SU-DHL-6 (cell line): ENCODE data around the gene P2RX2.

Experiments used
- H2AFZ ChIP-seq: fragments of 200-600 bp; sonication (generic); 2 replicates; pipeline ENCODE4 v1.6.1; 2014; ENCODE audit warnings: low read depth, mild to moderate bottlenecking, moderate library complexity, mixed read lengths, antibody characterized with exemption, low read length; ENCODE audit not compliant: severe bottlenecking
- H3F3A ChIP-seq: fragments of 200-600 bp; shearing (Covaris generic); 2 replicates; pipeline ENCODE4 v1.6.0; 2016; ENCODE audit warnings: antibody characterized with exemption, mild to moderate bottlenecking; ENCODE audit not compliant: insufficient read depth
- H3K27ac ChIP-seq: fragments of 200-600 bp; sonication (generic); 2 replicates; pipeline ENCODE4 v1.5.1; 2016; ENCODE audit warnings: low read depth, mild to moderate bottlenecking, low read length, moderate library complexity, mixed read lengths
- H3K27me3 ChIP-seq: fragments of 200-600 bp; sonication (generic), shearing (Covaris generic); 2 replicates; pipeline ENCODE4 v1.6.0; 2014; ENCODE audit warnings: mild to moderate bottlenecking, low read length
- H3K36me3 ChIP-seq: fragments of 200-600 bp; sonication (generic); 2 replicates; pipeline ENCODE4 v1.6.1; 2014; ENCODE audit warnings: mild to moderate bottlenecking, low read length, mixed read lengths
- H3K4me2 ChIP-seq: fragments of 300-600, 200-600 bp; shearing (Covaris generic), sonication (generic); 2 replicates; pipeline ENCODE4 v1.6.0; 2014; ENCODE audit warnings: low read length, low read depth, mild to moderate bottlenecking; ENCODE audit not compliant: poor library complexity, severe bottlenecking
- H3K4me3 ChIP-seq: fragments of 200-600 bp; sonication (generic); 2 replicates; pipeline ENCODE4 v1.5.1; 2014; ENCODE audit warnings: antibody characterized with exemption, low read length, mild to moderate bottlenecking, mixed read lengths; ENCODE audit not compliant: insufficient read depth, poor library complexity, severe bottlenecking
- H3K79me2 ChIP-seq: fragments of 200-600 bp; sonication (generic); 2 replicates; pipeline ENCODE4 v1.6.1; 2014; ENCODE audit warnings: mild to moderate bottlenecking, low read length, moderate library complexity; ENCODE audit not compliant: insufficient read depth
- H3K9ac ChIP-seq: fragments of 200-600 bp; sonication (generic); 2 replicates; pipeline ENCODE4 v1.7.0; 2014; ENCODE audit warnings: mild to moderate bottlenecking, low read length
- H3K9me2 ChIP-seq: fragments of 200-600 bp; sonication (generic); replicated peaks from 2 replicates; pipeline ENCODE4 v1.6.1; 2014; ENCODE audit warnings: low read length; ENCODE audit not compliant: insufficient read depth
- H3K9me3 ChIP-seq: fragments of 200-600 bp; sonication (generic); 2 replicates; pipeline ENCODE4 v1.6.1; 2014; ENCODE audit warnings: low read length, mixed read lengths; ENCODE audit not compliant: insufficient read depth
- H4K20me1 ChIP-seq: fragments of 200-600 bp; sonication (generic); 2 replicates; pipeline ENCODE4 v1.6.1; 2014; ENCODE audit warnings: low read depth, mild to moderate bottlenecking, antibody characterized with exemption, low read length, moderate library complexity, mixed read lengths
- EZH2phosphoT487 ChIP-seq: fragments of 200-600 bp; sonication (generic), shearing (Covaris generic); conservative IDR thresholded peaks from 2 replicates; pipeline ENCODE4 v1.6.1; 2018; ENCODE audit warnings: mild to moderate bottlenecking, antibody characterized with exemption, low read length, moderate library complexity, mixed read lengths
- TF ChIP-seq, protein P1 (sequence below): fragments of 200-600 bp; sonication (generic); IDR thresholded peaks from one replicate; pipeline ENCODE4 v1.5.1; 2017; ENCODE audit warnings: antibody characterized with exemption, mild to moderate bottlenecking, low read length, moderate library complexity; ENCODE audit not compliant: insufficient read depth, poor library complexity, severe bottlenecking

The P2RX2 gene

DNA sequence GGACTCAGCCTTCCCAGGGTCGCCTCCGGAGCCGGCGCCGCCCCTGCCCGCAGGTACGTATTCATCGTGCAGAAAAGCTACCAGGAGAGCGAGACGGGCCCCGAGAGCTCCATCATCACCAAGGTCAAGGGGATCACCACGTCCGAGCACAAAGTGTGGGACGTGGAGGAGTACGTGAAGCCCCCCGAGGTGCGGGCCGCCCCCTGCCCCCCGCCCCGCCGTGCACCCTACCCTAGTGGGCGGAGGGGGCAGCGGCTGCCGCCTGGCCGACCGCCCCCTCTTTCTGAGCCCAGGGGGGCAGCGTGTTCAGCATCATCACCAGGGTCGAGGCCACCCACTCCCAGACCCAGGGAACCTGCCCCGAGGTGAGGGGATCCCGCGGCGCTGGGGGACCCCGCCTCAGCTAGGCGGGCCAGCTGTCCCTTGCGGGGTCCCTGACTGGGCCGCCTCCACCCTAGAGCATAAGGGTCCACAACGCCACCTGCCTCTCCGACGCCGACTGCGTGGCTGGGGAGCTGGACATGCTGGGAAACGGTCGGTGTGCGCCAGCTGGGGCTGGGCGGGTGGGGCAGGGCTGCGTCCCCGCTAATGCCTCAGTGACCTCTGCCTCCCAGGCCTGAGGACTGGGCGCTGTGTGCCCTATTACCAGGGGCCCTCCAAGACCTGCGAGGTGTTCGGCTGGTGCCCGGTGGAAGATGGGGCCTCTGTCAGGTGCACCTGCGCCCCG is 973 bp downstream of the P2RX2 start:
- TF ChIP-seq, protein P1, sequence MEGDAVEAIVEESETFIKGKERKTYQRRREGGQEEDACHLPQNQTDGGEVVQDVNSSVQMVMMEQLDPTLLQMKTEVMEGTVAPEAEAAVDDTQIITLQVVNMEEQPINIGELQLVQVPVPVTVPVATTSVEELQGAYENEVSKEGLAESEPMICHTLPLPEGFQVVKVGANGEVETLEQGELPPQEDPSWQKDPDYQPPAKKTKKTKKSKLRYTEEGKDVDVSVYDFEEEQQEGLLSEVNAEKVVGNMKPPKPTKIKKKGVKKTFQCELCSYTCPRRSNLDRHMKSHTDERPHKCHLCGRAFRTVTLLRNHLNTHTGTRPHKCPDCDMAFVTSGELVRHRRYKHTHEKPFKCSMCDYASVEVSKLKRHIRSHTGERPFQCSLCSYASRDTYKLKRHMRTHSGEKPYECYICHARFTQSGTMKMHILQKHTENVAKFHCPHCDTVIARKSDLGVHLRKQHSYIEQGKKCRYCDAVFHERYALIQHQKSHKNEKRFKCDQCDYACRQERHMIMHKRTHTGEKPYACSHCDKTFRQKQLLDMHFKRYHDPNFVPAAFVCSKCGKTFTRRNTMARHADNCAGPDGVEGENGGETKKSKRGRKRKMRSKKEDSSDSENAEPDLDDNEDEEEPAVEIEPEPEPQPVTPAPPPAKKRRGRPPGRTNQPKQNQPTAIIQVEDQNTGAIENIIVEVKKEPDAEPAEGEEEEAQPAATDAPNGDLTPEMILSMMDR = no peak
- TF ChIP-seq EZH2phosphoT487 = no peak
- no peak overlapping the region for H3K4me3 ChIP-seq

DNA sequence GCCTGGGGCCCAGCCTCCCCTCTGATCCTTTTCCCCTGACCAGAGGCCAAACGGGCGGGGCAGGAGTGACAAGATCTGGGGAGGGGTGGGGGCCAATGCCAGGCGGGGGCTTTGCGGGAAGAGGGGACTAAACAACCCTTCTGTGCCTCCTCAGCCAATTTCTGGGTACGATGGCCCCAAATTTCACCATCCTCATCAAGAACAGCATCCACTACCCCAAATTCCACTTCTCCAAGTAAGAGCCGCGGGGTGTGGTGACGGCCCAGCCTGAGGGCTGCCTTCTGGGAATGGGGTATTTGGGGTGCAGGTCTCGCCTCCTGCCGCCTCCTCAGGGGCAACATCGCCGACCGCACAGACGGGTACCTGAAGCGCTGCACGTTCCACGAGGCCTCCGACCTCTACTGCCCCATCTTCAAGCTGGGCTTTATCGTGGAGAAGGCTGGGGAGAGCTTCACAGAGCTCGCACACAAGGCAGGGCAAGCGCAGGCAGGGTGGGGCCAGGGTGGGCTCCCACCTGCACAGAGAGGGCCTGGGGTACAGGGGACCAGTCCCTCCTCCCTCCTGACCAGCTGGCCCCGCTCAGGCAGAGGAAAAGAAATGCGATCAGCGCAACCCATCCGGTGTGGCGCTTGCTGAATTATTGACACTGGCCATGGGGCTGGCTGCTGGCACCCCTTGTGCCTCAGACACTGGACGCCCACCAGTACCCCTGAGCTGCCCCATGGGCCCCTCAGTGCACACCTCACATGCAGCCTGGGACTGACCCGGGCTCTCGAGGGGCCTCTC is 1.7 kb downstream of the P2RX2 start:
- no peaks in the 10 kb centered on the region for H3K27me3 ChIP-seq

More for the DNA sequence above, 973 bp downstream of the P2RX2 start:
- no peak overlapping the region for H3K9ac ChIP-seq
- H3K9me3 ChIP-seq = no peaks in the 10 kb centered on the region
- no peak overlapping the region for H2AFZ ChIP-seq
- no peaks in the 10 kb centered on the region for H3K79me2 ChIP-seq
- H3K36me3 ChIP-seq = no peaks in the 10 kb centered on the region
- no peak overlapping the region for H3K27ac ChIP-seq
- H3F3A ChIP-seq = peaks cover 5% of the 10 kb centered on the region; the same call in 1 of the 2 replicates
- no peaks in the 10 kb centered on the region for H3K9me2 ChIP-seq
- H3K4me2 ChIP-seq = no peak overlapping the region
- H3K27me3 ChIP-seq = no peaks in the 10 kb centered on the region
- H4K20me1 ChIP-seq = no peaks in the 10 kb centered on the region

DNA sequence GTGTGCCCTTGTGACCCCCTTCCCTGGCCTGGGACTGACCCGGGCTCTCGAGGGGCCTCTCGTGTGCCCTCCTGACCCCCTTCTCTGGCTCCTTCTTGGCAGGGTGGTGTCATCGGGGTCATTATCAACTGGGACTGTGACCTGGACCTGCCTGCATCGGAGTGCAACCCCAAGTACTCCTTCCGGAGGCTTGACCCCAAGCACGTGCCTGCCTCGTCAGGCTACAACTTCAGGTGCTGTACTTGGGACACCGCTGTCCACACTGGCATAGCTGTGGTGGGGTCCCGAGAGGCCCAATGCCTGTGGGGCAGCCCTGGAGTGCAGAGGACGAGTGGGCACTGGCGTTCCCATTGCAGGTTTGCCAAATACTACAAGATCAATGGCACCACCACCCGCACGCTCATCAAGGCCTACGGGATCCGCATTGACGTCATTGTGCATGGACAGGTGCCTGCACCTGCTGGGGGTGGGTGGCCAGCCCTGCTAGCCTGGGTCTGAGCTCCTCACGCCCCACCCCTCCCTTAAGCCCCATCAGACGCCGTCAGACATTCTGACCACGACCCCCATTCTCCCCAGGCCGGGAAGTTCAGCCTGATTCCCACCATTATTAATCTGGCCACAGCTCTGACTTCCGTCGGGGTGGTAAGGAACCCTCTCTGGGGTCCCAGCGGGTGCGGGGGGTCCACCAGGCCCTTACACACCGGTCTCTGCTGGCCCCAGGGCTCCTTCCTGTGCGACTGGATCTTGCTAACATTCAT is 2.5 kb downstream of the P2RX2 start:
- H3K9me2 ChIP-seq = no peaks in the 10 kb centered on the region
- H3K36me3 ChIP-seq = no peaks in the 10 kb centered on the region
- no peak overlapping the region for H3K4me2 ChIP-seq
- no peaks in the 10 kb centered on the region for H3K79me2 ChIP-seq
- H3K9me3 ChIP-seq = no peaks in the 10 kb centered on the region
- H3K9ac ChIP-seq = no peak overlapping the region
- peaks cover 5% of the 10 kb centered on the region; the same call in 1 of the 2 replicates for H3F3A ChIP-seq
- H2AFZ ChIP-seq = no peak overlapping the region
- no peaks in the 10 kb centered on the region for H4K20me1 ChIP-seq
- TF ChIP-seq, protein P1 = no peak
- H3K27me3 ChIP-seq = no peaks in the 10 kb centered on the region
- no peak overlapping the region for H3K27ac ChIP-seq
- H3K4me3 ChIP-seq = no peak overlapping the region

More for the DNA sequence above, 1.7 kb downstream of the P2RX2 start:
- no peak overlapping the region for H3K4me3 ChIP-seq
- H3K9ac ChIP-seq = no peak overlapping the region
- H3K4me2 ChIP-seq = no peak overlapping the region
- TF ChIP-seq, protein P1 = no peak
- TF ChIP-seq EZH2phosphoT487 = no peak
- H3K79me2 ChIP-seq = no peaks in the 10 kb centered on the region
- H3K9me2 ChIP-seq = no peaks in the 10 kb centered on the region
- no peak overlapping the region for H3K27ac ChIP-seq
- peaks cover 5% of the 10 kb centered on the region; the same call in 1 of the 2 replicates for H3F3A ChIP-seq
- H2AFZ ChIP-seq = no peak overlapping the region
- no peaks in the 10 kb centered on the region for H3K9me3 ChIP-seq
- H4K20me1 ChIP-seq = no peaks in the 10 kb centered on the region
- no peaks in the 10 kb centered on the region for H3K36me3 ChIP-seq
